H54 (cell line): ENCODE results near the gene MRPL43.
"Not testable (repeated sequence)": the region's sequence is repeated elsewhere in the genome, so short reads cannot be mapped to it uniquely, and the experiment has no call there.

Experiments used
- DNase-seq: peaks from one replicate; pipeline ENCODE4 v3.0.0; 2011; ENCODE audit warnings: low spot score, mixed read lengths; ENCODE audit not compliant: insufficient read length
- FAIRE-seq: peaks from 3 replicates; lab custom pipeline; 2011; peaks lifted over from hg19 to GRCh38; lab: Jason Lieb, UNC
- POLR2A ChIP-seq: IDR thresholded peaks from 2 replicates; pipeline ENCODE4 v1.6.1; 2011; ENCODE audit warnings: low read depth, mild to moderate bottlenecking, low read length

Gene MRPL43

GRCh38 chr10:100976906-100977305 lies 10.4 kb downstream of the MRPL43 start:
- DNase-seq, result no peak
- no peak for FAIRE-seq
- TF ChIP-seq POLR2A, result no peak

DNA sequence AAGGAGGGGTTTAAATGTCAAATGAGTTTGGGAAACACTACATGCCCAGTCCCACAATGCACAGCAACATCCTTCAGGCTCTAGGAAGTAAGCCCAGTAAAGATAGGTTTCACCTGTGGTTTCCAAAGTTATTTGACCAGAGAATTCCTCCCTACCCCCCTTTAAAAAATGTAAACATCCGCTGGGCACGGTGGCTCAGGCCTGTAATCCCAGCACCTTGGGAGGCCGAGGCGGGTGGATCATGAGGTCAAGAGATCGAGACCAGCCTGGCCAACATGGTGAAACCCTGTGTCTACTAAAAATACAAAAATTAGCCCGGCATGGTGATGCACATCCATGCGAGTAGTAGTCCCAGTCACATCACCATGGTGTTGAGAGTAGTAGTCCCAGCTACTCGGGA lies 11.9 kb downstream of the MRPL43 start:
- not testable (repeated sequence) for FAIRE-seq, DNase-seq

- no peak for TF ChIP-seq POLR2A
- DNase-seq (no peak), FAIRE-seq (no peak)
Observed at GRCh38 chr10:100972904-100973535, 14.3 kb downstream of the MRPL43 start.

DNA sequence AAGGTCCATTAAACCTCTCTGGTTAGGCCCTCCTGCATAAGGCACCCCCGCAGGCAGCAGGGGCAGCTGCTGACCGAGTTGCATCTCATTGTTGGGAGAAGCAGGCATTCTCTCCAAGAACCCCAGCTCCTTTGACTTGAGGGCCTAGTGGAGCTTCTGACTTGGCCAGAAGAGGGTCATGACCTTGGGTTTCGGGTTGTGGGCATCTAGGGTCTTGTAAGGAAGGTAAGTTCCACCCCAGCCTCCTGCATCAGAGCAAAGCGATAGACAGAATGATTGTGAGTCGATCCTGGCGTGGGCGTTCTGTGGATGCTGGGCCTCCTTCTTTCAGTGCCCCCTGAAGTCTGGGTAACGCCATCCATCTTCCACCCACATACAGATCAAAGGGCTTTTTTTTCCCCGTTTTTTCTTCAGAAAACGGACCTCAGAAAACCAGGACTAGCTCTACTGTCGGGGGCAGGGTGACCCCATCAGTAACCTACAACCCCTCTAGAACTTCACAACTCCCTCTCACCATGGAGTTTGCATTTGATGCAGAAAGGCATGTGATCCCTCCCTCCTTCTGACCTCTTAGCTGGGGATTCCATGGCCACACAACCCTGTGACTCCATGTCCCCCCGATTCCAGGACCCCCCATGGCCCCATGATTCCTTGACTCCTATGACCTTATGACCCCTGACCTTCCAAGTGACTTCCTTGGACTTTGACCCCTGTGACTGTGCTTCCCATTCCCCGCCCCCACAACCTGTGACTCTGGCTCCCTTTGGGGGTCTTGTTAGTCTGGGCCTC lies 15.0 kb downstream of the MRPL43 start:
- FAIRE-seq (no peak), DNase-seq (no peak)
- TF ChIP-seq POLR2A, result no peak

- no peak for FAIRE-seq
- TF ChIP-seq POLR2A, result no peak
- DNase-seq, result no peak
Observed at GRCh38 chr10:100970914-100971811, 16.1 kb downstream of the MRPL43 start.

DNA sequence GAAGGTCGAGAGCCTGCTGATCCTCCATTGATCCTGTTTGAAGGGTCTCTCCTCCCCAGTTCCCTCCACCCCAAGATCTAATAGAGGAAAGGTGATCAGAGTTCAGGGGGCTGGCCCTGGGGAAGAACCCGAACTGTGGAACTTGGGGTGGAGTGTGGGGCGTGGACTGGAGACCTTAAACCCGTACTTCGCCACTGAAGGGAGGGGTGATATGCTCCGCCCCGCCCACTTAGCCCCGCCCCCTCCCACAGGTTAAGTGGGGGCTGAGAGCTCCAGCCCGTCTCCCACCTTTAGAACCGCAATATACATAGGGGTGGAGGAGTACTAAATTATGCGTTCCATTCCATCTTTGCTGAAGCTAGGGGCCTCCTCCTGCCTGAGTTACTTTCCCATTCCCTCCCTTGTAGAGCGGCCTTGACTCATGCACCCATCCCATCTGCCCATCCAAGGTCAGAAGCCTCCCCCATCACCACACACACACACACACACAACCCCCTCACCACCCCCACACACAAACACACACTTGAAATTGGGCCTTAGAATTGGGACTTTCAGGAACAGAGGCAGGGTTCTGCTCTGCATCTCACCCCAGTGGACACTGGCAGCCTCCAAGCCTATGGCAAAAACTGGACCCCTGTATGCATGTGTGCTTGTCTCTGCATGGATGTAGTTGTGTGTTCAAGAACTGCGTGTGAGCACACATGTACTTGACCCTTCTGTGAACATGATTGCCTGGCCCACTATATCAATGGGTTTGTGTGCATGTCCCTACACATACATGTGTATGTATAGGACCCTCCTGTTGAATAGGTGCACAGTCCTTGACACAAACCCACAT lies 17.0 kb downstream of the MRPL43 start:
- FAIRE-seq (no peak), DNase-seq (no peak)
- TF ChIP-seq POLR2A, result no peak

DNA sequence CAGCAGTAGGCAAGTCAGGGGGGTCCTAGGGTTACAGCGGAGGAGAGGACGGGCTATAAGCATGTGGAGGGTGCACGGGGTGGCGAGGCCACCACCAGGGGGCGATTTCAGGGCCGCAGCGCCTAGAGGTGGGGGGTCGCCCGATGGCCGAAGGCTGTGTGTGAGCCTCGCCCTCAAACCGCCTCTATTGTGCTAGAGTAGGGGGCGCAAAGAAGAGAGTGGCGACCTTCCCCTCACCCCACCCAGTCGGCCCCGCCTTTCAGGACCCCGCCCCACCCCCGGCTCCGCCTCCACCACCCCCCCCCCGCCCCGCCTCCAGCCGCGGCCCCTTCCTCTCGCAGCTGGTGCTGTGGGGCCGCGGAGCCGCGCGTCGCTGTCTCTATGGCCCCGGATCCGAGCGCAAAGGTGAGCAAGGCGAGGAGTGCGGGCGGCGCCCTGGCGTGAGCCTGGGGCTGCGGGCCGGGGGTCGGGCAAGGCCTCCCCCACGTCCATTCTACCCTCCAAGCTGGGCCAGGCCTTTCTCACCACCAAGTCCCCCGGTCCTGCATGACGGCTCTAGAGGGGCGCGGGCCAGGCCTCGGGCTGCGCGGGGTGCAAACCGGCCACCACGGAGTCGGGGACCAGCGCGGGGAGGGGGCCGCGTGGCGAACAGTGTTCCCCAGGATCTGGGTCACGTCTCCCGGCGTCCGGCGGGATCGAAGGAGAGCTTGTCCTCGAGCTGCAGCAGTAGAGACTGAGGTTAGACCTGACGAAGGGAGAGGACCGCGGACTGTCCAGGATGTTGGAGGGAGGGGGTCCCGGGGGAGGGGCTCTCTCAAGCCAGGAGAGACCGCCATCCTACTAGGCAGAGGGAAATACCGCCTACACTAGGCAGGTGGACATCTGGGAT lies 17.9 kb downstream of the MRPL43 start, which contains the start of gene SEMA4G:
SEMA4G (plus strand) TSS at position 318 of the 889 bp plus-strand sequence. CDS start 3,409 bp downstream, outside the sequence.
- FAIRE-seq (no peak), DNase-seq (no peak)
- TF ChIP-seq POLR2A, result no peak

GRCh38 chr10:100968863-100969186 lies 18.5 kb downstream of the MRPL43 start:
- no peak for TF ChIP-seq POLR2A
- FAIRE-seq (no peak), DNase-seq (no peak)

DNA sequence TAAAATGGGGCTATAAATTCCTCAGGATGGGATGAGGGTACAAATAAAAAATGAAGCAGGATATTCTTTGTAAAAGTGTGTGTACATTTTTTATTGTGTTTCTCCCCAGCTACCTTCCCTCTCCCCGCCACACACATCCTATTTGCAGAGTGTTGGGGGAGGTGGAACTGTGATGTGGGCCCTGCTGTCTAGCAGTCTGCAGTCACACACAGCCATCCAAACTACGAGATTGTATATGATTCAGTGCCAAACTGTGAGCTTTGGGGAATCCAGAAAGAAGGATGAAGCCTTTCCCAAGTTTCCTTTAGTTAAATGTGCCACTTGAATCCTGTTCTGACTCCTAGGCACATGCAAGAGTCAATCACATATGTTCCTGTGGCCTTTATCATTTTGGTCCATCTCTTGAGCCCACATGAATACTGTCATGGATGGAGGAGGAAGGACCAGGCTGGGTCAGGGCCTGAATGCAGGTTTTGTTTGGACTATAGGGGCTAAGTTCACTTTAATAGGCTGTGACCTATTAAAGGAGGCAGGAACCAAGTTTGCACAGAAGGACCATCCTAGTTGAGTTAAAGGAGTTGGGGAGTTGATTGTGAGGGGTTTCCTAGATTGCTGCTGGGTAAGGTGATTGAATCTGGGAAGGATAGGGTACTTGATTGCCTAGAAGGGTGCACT lies 19.1 kb downstream of the MRPL43 start:
- DNase-seq (no peak), FAIRE-seq (no peak)
- TF ChIP-seq POLR2A, result no peak

GRCh38 chr10:100967332-100967731 lies 20.0 kb downstream of the MRPL43 start:
- no peak for TF ChIP-seq POLR2A
- no peak for FAIRE-seq
- no peak for DNase-seq

DNA sequence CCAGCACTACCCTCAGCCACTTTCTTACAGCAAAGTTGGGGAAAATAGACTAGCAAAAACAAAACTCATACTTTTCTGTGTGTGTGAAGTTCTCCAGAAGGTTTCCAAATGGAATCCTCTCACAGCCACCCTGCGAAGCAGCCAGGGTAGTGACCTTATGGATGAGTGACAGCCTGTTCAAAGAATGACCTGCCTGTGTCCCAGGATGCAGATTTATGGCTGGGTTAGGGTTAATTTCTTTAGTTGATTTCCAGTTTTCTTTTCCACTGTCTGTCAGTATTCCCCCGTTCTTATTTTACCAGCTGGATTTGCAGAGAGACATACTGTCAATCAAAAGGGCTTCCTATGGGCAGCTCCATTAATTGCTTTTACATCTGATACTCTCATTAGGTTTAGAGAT lies 20.4 kb downstream of the MRPL43 start:
- DNase-seq, result no peak
- FAIRE-seq, result no peak
- no peak for TF ChIP-seq POLR2A

- FAIRE-seq (no peak), DNase-seq (no peak)
- no peak for TF ChIP-seq POLR2A
Observed at GRCh38 chr10:100965820-100966219, 21.5 kb downstream of the MRPL43 start.
